HG03064 (cell line): ENCODE results near the gene CD84.
"Not testable (repeated sequence)": the region's sequence is repeated elsewhere in the genome, so short reads cannot be mapped to it uniquely, and the experiment has no call there.

Experiments
- ATAC-seq: cut with Tn5 transposase; IDR thresholded peaks from one replicate; pipeline ENCODE4 v1.9.1; 2021; ENCODE audit warnings: low read depth; ENCODE audit not compliant: unreplicated experiment

Gene CD84

DNA sequence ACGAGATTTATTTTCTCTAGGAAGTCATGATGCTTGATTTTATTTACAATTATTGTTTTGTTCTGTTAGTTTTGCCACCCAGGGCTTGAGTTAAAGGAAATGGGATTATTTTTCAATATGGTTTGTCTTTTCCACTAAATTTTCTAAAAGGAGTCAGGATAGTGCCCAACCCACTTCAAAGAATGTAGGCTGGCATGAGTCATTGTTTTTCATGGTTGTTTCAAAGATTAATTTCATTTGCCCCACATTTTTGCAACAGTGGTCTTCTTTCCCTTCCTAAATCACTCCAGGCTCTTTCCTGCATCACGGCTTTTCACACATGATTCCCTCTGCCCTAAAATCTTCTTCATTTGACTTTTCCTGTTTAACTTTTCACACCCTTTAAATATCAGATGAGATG is 58.7 kb downstream of the CD84 start:
- ATAC-seq, result no peak

DNA sequence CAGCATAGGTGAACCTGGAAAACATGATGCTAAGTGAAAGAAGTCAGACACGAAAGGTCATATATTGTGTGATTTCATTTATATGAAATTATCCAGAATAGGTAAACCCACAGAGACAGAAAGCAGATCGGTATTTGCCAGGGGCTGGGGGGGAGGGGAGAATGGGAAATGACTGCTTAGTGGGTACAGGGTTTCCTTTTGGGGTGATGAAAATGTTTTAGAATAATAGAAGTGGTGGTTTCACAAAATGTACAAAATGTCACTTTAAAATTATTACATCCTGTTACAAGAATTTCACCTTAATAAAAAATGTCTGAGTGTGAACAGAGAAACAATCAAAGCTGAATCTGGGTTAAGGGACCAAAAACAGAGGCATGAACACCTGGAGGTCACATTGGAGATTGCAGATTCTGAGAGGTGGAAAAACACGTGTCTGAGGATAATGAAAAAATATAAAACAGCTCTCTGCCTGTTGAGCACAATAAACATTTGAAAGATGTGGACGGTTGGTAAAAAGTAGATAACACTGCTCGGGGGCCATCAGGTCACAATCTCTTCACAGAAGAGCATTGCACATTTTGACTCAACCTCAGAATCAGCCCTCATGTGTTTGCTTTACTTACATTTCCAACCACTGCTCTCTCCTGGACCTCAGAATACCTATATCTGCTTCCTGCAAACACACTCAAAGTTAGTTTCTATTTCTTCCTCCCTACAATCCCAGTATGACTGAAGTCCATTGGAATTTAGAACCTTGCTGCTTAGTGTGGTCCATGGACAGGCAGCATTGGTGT is 59.5 kb downstream of the CD84 start:
- ATAC-seq, result no peak

DNA sequence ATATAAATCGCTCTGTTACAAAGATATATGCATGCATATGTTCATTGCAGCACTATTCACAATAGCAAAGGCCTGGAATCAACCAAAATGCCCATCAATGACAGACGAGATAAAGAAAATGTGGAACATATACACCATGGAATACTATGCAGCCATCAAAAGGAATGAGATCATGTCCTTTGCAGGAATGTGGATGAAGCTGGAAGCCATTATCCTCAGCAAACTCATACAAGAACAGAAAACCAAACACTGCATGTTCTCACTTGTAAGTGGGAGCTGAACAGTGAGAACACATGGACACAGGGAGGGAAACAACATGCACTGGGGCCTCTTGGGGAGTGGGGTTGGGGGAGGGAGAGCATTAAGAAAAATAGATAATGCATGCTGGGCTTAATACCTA is 61.8 kb downstream of the CD84 start:
- ATAC-seq, result not testable (repeated sequence)

DNA sequence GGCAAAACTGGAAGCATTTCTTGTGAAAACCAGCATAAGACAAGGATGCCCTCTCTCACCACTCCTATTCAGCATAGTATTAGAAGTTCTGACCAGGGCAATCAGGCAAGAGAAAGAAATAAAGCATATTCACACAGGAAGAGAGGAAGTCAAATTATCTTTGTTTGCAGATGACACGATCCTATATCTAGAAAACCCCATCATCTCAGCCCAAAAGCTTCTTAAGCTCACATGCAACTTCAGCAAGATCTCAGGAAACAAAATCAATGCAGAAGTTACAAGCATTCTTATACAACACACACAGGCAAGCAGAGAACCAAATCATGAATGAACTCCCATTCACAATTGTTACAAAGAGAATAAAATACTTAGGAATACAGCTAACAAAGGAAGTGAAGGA is 63.4 kb downstream of the CD84 start:
- not testable (repeated sequence) for ATAC-seq

- ATAC-seq, result no peak
These were observed 74.6 kb downstream of the CD84 start for GRCh38 chr1:160504651-160505050.

- no peak for ATAC-seq
These were observed 76.2 kb downstream of the CD84 start for GRCh38 chr1:160503087-160503486.

DNA sequence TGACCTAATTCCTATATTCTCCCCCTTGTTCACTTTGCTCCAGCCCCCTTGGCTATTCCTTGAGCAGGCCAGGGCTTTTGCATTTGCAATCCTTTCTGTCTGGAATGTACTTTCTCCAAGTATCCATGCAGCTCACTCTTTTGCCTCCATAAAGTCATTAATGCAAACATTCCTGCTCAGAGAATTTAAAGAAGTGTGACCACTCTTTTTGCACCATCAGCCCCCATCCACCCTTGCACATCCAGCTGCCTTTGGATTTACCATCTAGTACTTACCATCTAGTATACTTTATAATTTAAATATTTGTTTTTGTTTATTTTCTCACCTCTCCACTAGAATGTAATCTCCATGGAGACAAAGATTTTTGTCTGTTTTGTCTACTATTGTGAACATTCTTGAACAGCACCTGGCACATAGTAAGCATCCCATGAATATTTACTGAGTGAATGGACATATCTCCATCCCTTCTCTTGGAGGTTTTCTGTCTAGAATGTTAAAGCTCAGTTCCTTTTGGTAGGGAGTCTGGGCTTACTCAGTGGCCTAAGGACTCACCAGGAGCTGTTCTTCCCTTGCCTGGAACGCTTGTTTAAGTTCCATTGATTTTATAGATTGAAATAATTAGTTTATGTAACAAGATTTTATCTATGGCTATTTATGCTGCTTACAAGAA is 78.8 kb downstream of the CD84 start:
- ATAC-seq, result no peak

DNA sequence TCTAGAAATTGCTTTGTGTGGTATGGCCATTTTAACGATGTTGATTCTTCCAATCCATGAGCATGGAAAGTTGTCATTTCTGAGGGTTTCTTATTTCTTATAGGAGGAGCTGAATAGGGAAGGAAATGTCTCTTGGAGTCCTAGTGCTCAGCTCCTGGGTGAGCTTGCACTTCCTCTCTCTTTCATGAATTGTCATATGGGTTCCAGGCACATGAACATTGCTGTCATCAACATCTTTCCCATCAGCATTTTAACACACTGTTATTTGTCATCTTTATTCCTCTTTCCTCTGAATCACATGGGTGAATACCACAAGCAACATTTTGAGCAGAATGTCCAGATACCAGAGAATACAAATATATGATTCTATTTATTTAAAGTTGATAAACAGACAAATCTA is 79.7 kb downstream of the CD84 start:
- ATAC-seq, result no peak

GRCh38 chr1:160498301-160499065 is 80.8 kb downstream of the CD84 start:
- not testable (repeated sequence) for ATAC-seq

GRCh38 chr1:160496334-160496733 is 83.0 kb downstream of the CD84 start:
- ATAC-seq, result no peak

- no peak for ATAC-seq
These were observed 84.7 kb downstream of the CD84 start for GRCh38 chr1:160494620-160495019.

- ATAC-seq, result no peak
These were observed 86.7 kb downstream of the CD84 start for GRCh38 chr1:160492617-160493016.

- no peak for ATAC-seq
These were observed 87.3 kb downstream of the CD84 start for GRCh38 chr1:160491981-160492380.
